Body of pancreas (tissue), 4 donors: ENCODE results near the gene HSF2BP.
"Not testable (repeated sequence)": the region's sequence is repeated elsewhere in the genome, so short reads cannot be mapped to it uniquely, and the experiment has no call there.

ENCODE experiments used
- POLR2A ChIP-seq, 3 donors: fragments of 450-650 bp; IDR thresholded peaks; one replicate each; pipeline ENCODE4 v1.6.1; 2016; ENCODE audit warnings: antibody characterized with exemption in 3 of 3, mild to moderate bottlenecking in 2 of 3
- TF ChIP-seq, protein P1 (sequence below), 7 experiments: fragments of 450-650 bp in 4 of 7; fragments of 200-600 bp in 3 of 7; sonication (generic) in 3 of 7; IDR thresholded peaks; one replicate each; pipeline ENCODE4 v1.5.1; 2016 to 2019; ENCODE audit warnings: antibody characterized with exemption in 7 of 7

GRCh38 chr21:43488235-43488634 is 171.1 kb downstream of the HSF2BP start:
- TF ChIP-seq, protein P1, sequence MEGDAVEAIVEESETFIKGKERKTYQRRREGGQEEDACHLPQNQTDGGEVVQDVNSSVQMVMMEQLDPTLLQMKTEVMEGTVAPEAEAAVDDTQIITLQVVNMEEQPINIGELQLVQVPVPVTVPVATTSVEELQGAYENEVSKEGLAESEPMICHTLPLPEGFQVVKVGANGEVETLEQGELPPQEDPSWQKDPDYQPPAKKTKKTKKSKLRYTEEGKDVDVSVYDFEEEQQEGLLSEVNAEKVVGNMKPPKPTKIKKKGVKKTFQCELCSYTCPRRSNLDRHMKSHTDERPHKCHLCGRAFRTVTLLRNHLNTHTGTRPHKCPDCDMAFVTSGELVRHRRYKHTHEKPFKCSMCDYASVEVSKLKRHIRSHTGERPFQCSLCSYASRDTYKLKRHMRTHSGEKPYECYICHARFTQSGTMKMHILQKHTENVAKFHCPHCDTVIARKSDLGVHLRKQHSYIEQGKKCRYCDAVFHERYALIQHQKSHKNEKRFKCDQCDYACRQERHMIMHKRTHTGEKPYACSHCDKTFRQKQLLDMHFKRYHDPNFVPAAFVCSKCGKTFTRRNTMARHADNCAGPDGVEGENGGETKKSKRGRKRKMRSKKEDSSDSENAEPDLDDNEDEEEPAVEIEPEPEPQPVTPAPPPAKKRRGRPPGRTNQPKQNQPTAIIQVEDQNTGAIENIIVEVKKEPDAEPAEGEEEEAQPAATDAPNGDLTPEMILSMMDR (IDR thresholded peaks at IDR 0.05) = not testable (repeated sequence)
- not testable (repeated sequence) for TF ChIP-seq POLR2A (IDR thresholded peaks at IDR 0.05)
